Keratinocyte (primary cell): ENCODE data around the gene INHBB. TPM values are rescaled to one million over a fixed set of nuclear protein-coding genes. Genes with fewer than 3 reads are reported as not detected.

Experiments
- DNase-seq: peaks from one replicate; pipeline ENCODE4 v3.0.0-alpha.2; 2011; ENCODE audit warnings: low read depth, missing footprints, low spot score
- FAIRE-seq: peaks from 2 replicates; lab custom pipeline; 2011; peaks lifted over from hg19 to GRCh38; lab: Jason Lieb, UNC
- H2AFZ ChIP-seq: 2 replicates; pipeline ENCODE4 v1.6.0; 2012; ENCODE audit warnings: low read length, control low read depth, inconsistent platforms; ENCODE audit not compliant: control insufficient read depth
- H3K27ac ChIP-seq: 2 replicates; pipeline ENCODE4 v1.5.1; 2011; ENCODE audit warnings: low read length; ENCODE audit not compliant: control insufficient read depth, insufficient read depth
- H3K27me3 ChIP-seq: 3 replicates; pipeline ENCODE4 v1.6.0; 2011; ENCODE audit warnings: low read length; ENCODE audit not compliant: control insufficient read depth, insufficient read depth; ENCODE audit errors: extremely low read depth
- H3K36me3 ChIP-seq, 2 experiments: 2 replicates in 1 of 2; 3 replicates in 1 of 2; pipeline ENCODE4 v1.5.1; 2011; ENCODE audit warnings: low read length in 2 of 2, mild to moderate bottlenecking in 1 of 2; ENCODE audit not compliant: control insufficient read depth in 2 of 2, insufficient read depth in 2 of 2; ENCODE audit errors: extremely low read depth in 1 of 2
- H3K4me1 ChIP-seq: 3 replicates; pipeline ENCODE4 v1.5.1; 2011; ENCODE audit warnings: low read length; ENCODE audit not compliant: control insufficient read depth, insufficient read depth; ENCODE audit errors: extremely low read depth
- H3K4me2 ChIP-seq: 3 replicates; pipeline ENCODE4 v1.6.0; 2011; ENCODE audit warnings: low read depth, low read length; ENCODE audit not compliant: control insufficient read depth, insufficient read depth; ENCODE audit errors: extremely low read depth
- H3K4me3 ChIP-seq, 3 experiments: fragments of 200-600 bp in 1 of 3; sonication (generic) in 1 of 3; 2 replicates in 2 of 3; 3 replicates in 1 of 3; pipeline ENCODE4 v1.5.1; 2011 to 2016; ENCODE audit warnings: low read length in 3 of 3, mild to moderate bottlenecking in 3 of 3, control low read depth in 2 of 3, inconsistent platforms in 1 of 3, low read depth in 1 of 3, mixed read lengths in 1 of 3, mixed run types in 1 of 3, moderate library complexity in 1 of 3; ENCODE audit not compliant: control insufficient read depth in 2 of 3, insufficient read depth in 2 of 3; ENCODE audit errors: extremely low read depth in 1 of 3
- H3K79me2 ChIP-seq: 2 replicates; pipeline ENCODE4 v1.6.0; 2012; ENCODE audit warnings: low read length; ENCODE audit not compliant: control insufficient read depth, insufficient read depth
- H3K9ac ChIP-seq: 3 replicates; pipeline ENCODE4 v1.6.0; 2011; ENCODE audit warnings: low read length; ENCODE audit not compliant: control insufficient read depth, insufficient read depth; ENCODE audit errors: extremely low read depth
- H3K9me1 ChIP-seq: 3 replicates; pipeline ENCODE4 v1.6.0; 2011; ENCODE audit warnings: low read length; ENCODE audit not compliant: control insufficient read depth, insufficient read depth; ENCODE audit errors: extremely low read depth
- H3K9me3 ChIP-seq: 2 replicates; pipeline ENCODE4 v1.5.1; 2012; ENCODE audit warnings: low read depth, low read length; ENCODE audit not compliant: control insufficient read depth
- H4K20me1 ChIP-seq: 3 replicates; pipeline ENCODE4 v1.6.0; 2011; ENCODE audit warnings: low read length; ENCODE audit not compliant: control insufficient read depth, insufficient read depth; ENCODE audit errors: extremely low read depth
- EZH2 ChIP-seq: IDR thresholded peaks from one replicate; pipeline ENCODE4 v1.6.1; 2012; ENCODE audit warnings: inconsistent platforms, mild to moderate bottlenecking, low read length, moderate library complexity
- dilution Hi-C: fragments of 300-500 bp; cut with MboI; formaldehyde crosslinking; loops from one replicate; pipeline ENCODE4 v1.7.0; 2020; ENCODE audit warnings: low sequenced_read_pairs; ENCODE audit not compliant: extremely low pct_ligation_motif_present
- polyA plus RNA-seq, 5 experiments: library from polyadenylated mRNA; depleted of rRNA in 3 of 5; stranded (reverse) in 3 of 5; stranded (forward) in 1 of 5; unstranded in 1 of 5; fragments of >200 nt; gene quantifications; 1 replicate in 1 of 5; 2 replicates in 3 of 5; 3 replicates in 1 of 5; pipeline versions ENCODE4 v1.2.1 to v1.2.3, GENCODE V29; 2011 to 2012; ENCODE audit warnings: missing spikeins in 2 of 5, low read depth in 1 of 5, low replicate concordance in 1 of 5
- TF ChIP-seq, protein P1 (sequence below), 3 experiments: IDR thresholded peaks in 1 of 3; conservative IDR thresholded peaks in 1 of 3; optimal IDR thresholded peaks in 1 of 3; 2 replicates in 2 of 3; 3 replicates in 1 of 3; pipeline versions ENCODE3 to v1.5.1; 2011; ENCODE audit warnings: low read length in 3 of 3, mild to moderate bottlenecking in 3 of 3, moderate library complexity in 2 of 3, control low read depth in 1 of 3, inconsistent platforms in 1 of 3; ENCODE audit not compliant: insufficient read depth in 2 of 3; ENCODE audit errors: extremely low read depth in 1 of 3

Gene INHBB
- polyA plus RNA-seq, 1 donor (not counting 4 experiments of a cell fraction or from before 2014, with no cell fraction given): not detected

- Histone ChIP-seq H3K9me1 (no peaks in the 10 kb centered on the region), H3K4me2 (peak overlapping the region; percentile 6), H4K20me1 (no peaks in the 10 kb centered on the region), H3K9me3 (no peaks in the 10 kb centered on the region), H2AFZ (no peak overlapping the region), H3K4me3 (no peak overlapping the region), H3K27me3 (no peaks in the 10 kb centered on the region), H3K4me1 (peaks cover 13% of the 10 kb centered on the region), H3K79me2 (no peaks in the 10 kb centered on the region), H3K36me3 (peaks cover 0 to 22% of the 10 kb centered on the region in 2 experiments), H3K27ac (no peak overlapping the region), H3K9ac (no peak overlapping the region)
- DNase-seq (no peak), FAIRE-seq (peak; percentile 55)
- TF ChIP-seq EZH2: no peak
- TF ChIP-seq, protein P1, sequence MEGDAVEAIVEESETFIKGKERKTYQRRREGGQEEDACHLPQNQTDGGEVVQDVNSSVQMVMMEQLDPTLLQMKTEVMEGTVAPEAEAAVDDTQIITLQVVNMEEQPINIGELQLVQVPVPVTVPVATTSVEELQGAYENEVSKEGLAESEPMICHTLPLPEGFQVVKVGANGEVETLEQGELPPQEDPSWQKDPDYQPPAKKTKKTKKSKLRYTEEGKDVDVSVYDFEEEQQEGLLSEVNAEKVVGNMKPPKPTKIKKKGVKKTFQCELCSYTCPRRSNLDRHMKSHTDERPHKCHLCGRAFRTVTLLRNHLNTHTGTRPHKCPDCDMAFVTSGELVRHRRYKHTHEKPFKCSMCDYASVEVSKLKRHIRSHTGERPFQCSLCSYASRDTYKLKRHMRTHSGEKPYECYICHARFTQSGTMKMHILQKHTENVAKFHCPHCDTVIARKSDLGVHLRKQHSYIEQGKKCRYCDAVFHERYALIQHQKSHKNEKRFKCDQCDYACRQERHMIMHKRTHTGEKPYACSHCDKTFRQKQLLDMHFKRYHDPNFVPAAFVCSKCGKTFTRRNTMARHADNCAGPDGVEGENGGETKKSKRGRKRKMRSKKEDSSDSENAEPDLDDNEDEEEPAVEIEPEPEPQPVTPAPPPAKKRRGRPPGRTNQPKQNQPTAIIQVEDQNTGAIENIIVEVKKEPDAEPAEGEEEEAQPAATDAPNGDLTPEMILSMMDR (optimal IDR thresholded peaks at IDR 0.05 in 1 of 3, IDR thresholded peaks at IDR 0.05 in 1 of 3, conservative IDR thresholded peaks at IDR 0.05 in 1 of 3; ENCODE audit: extremely low read depth in 1 of 3, insufficient read depth in 2 of 3, low read length in 3 of 3): no peak
- dilution Hi-C loops: no loop called here
Observed at GRCh38 chr2:120300385-120300784, 45.6 kb upstream of the INHBB start.

GRCh38 chr2:120301284-120301683, 44.7 kb upstream of the INHBB start:
- Histone ChIP-seq H3K36me3 (peaks cover 0 to 23% of the 10 kb centered on the region in 2 experiments), H3K4me1 (peaks cover 13% of the 10 kb centered on the region), H3K4me3 (no peak overlapping the region), H3K4me2 (no peak overlapping the region), H3K79me2 (no peaks in the 10 kb centered on the region), H3K9me3 (no peaks in the 10 kb centered on the region), H4K20me1 (no peaks in the 10 kb centered on the region), H3K9me1 (no peaks in the 10 kb centered on the region), H3K9ac (no peak overlapping the region), H3K27ac (no peak overlapping the region), H3K27me3 (no peaks in the 10 kb centered on the region), H2AFZ (no peak overlapping the region)
- FAIRE-seq: no peak
- no peak for DNase-seq
- dilution Hi-C loops: no loop called here
- no peak for TF ChIP-seq EZH2
- TF ChIP-seq, protein P1 (optimal IDR thresholded peaks at IDR 0.05 in 1 of 3, IDR thresholded peaks at IDR 0.05 in 1 of 3, conservative IDR thresholded peaks at IDR 0.05 in 1 of 3; ENCODE audit: extremely low read depth in 1 of 3, insufficient read depth in 2 of 3, low read length in 3 of 3): no peak
